Measurements from ENCODE around the gene SORBS2.

The SORBS2 gene

GRCh38 chr4:185800266-185800945 lies 11.6 kb downstream of the SORBS2 start:
- DNase-seq: no peak

- DNase-seq: no peak
These were observed 12.6 kb downstream of the SORBS2 start for GRCh38 chr4:185799442-185799841.

GRCh38 chr4:185797596-185798338 lies 14.2 kb downstream of the SORBS2 start:
- DNase-seq: no peak

GRCh38 chr4:185797018-185797417 lies 15.0 kb downstream of the SORBS2 start:
- DNase-seq: no peak

GRCh38 chr4:185796176-185796575 lies 15.8 kb downstream of the SORBS2 start:
- no peak for DNase-seq

GRCh38 chr4:185794637-185795036 lies 17.4 kb downstream of the SORBS2 start:
- no peak for DNase-seq

GRCh38 chr4:185793716-185794115 lies 18.3 kb downstream of the SORBS2 start:
- no peak for DNase-seq

GRCh38 chr4:185793116-185793485 lies 18.9 kb downstream of the SORBS2 start:
- no peak for DNase-seq

GRCh38 chr4:185792384-185793115 lies 19.4 kb downstream of the SORBS2 start:
- DNase-seq: no peak

- no peak for DNase-seq
These were observed 23.9 kb downstream of the SORBS2 start for GRCh38 chr4:185787926-185788679.

- DNase-seq: no peak
These were observed 25.6 kb downstream of the SORBS2 start for GRCh38 chr4:185786422-185786821.

- no peak for DNase-seq
These were observed 28.4 kb downstream of the SORBS2 start for GRCh38 chr4:185783574-185783973.

GRCh38 chr4:185782523-185782922 lies 29.5 kb downstream of the SORBS2 start:
- DNase-seq: no peak

GRCh38 chr4:185781555-185782215 lies 30.3 kb downstream of the SORBS2 start:
- no peak for DNase-seq

GRCh38 chr4:185780472-185780871 lies 31.5 kb downstream of the SORBS2 start:
- DNase-seq: no peak

- DNase-seq: no peak
These were observed 32.5 kb downstream of the SORBS2 start for GRCh38 chr4:185779517-185779916.

- DNase-seq: no peak
These were observed 33.7 kb downstream of the SORBS2 start for GRCh38 chr4:185778307-185778706.

- no peak for DNase-seq
These were observed 36.0 kb downstream of the SORBS2 start for GRCh38 chr4:185775792-185776555.

- no peak for DNase-seq
These were observed 36.9 kb downstream of the SORBS2 start for GRCh38 chr4:185774845-185775680.

GRCh38 chr4:185774131-185774653 lies 37.8 kb downstream of the SORBS2 start:
- DNase-seq: no peak

- no peak for DNase-seq
These were observed 38.6 kb downstream of the SORBS2 start for GRCh38 chr4:185773419-185773818.

Data from KG1 (cell line).